Neural progenitor cell (in vitro differentiated cells): ENCODE measurements around the gene TPP1. TPM values are rescaled to one million over a fixed set of nuclear protein-coding genes. Genes with fewer than 3 reads are reported as not detected.

Source experiments
- DNase-seq: peaks from one replicate; pipeline ENCODE4 v3.0.0-alpha.2; 2016; ENCODE audit warnings: low spot score
- H2AFZ ChIP-seq: fragments of 200-600 bp; sonication (generic); replicated peaks from 2 replicates; pipeline ENCODE4 v1.6.1; 2016; ENCODE audit warnings: antibody characterized with exemption
- H3F3A ChIP-seq: fragments of 200-600 bp; sonication (generic); 2 replicates; pipeline ENCODE4 v1.6.1; 2016; ENCODE audit warnings: antibody characterized with exemption, low read depth
- H3K27ac ChIP-seq: fragments of 200-600 bp; sonication (generic); 2 replicates; pipeline ENCODE4 v1.5.1; 2016; ENCODE audit warnings: mild to moderate bottlenecking
- H3K27me3 ChIP-seq: fragments of 200-600 bp; sonication (generic); 2 replicates; pipeline ENCODE4 v1.6.1; 2016; ENCODE audit warnings: mild to moderate bottlenecking, moderate library complexity
- H3K36me3 ChIP-seq: fragments of 200-600 bp; sonication (generic); 2 replicates; pipeline ENCODE4 v1.5.1; 2016
- H3K4me1 ChIP-seq: fragments of 200-600 bp; sonication (generic); 2 replicates; pipeline ENCODE4 v1.6.1; 2016; ENCODE audit warnings: mixed run types
- H3K4me2 ChIP-seq: fragments of 200-600 bp; sonication (generic); 2 replicates; pipeline ENCODE4 v1.6.1; 2016
- H3K4me3 ChIP-seq: fragments of 200-600 bp; sonication (generic); 2 replicates; pipeline ENCODE4 v1.5.1; 2016
- H3K79me2 ChIP-seq: fragments of 200-600 bp; sonication (generic); 2 replicates; pipeline ENCODE4 v1.6.1; 2016; ENCODE audit warnings: low read depth
- H3K9ac ChIP-seq: fragments of 200-600 bp; sonication (generic); 2 replicates; pipeline ENCODE4 v1.6.1; 2016
- H3K9me3 ChIP-seq: fragments of 200-600 bp; sonication (generic); 2 replicates; pipeline ENCODE4 v1.5.1; 2016; ENCODE audit warnings: low read depth
- H4K20me1 ChIP-seq: fragments of 200-600 bp; sonication (generic); 2 replicates; pipeline ENCODE4 v1.6.1; 2016; ENCODE audit warnings: low read depth
- H3K27ac Mint-ChIP-seq: 3 replicates; pipeline ENCODE4 v1.8.0; 2021; ENCODE audit warnings: mixed read lengths
- H3K27me3 Mint-ChIP-seq: 2 replicates; pipeline ENCODE4 v1.8.0; 2022; ENCODE audit warnings: low read depth, mild to moderate bottlenecking, inconsistent platforms, moderate library complexity, mixed read lengths; ENCODE audit not compliant: insufficient read depth
- H3K36me3 Mint-ChIP-seq: 3 replicates; pipeline ENCODE4 v1.8.0; 2021; ENCODE audit warnings: mixed read lengths
- H3K4me1 Mint-ChIP-seq: 3 replicates; pipeline ENCODE4 v1.8.0; 2021; ENCODE audit warnings: mixed read lengths
- H3K4me3 Mint-ChIP-seq: 3 replicates; pipeline ENCODE4 v1.8.0; 2021; ENCODE audit warnings: mild to moderate bottlenecking, moderate library complexity, mixed read lengths
- H3K9me3 Mint-ChIP-seq: 3 replicates; pipeline ENCODE4 v1.8.0; 2020; ENCODE audit warnings: mixed read lengths
- CTCF ChIP-seq: fragments of 200-600 bp; sonication (generic); IDR thresholded peaks from 2 replicates; pipeline ENCODE4 v1.5.1; 2017; ENCODE audit warnings: antibody characterized with exemption, mild to moderate bottlenecking
- EZH2 ChIP-seq: fragments of 200-600 bp; sonication (generic); IDR thresholded peaks from 2 replicates; pipeline ENCODE4 v1.6.1; 2017; ENCODE audit warnings: antibody characterized with exemption, mild to moderate bottlenecking, moderate library complexity
- EZH2phosphoT487 ChIP-seq: fragments of 200-600 bp; sonication (generic); IDR thresholded peaks from 2 replicates; pipeline ENCODE4 v1.6.1; 2017; ENCODE audit warnings: antibody characterized with exemption
- total RNA-seq: library from RNA; depleted of rRNA; stranded (reverse); fragments of >200 nt; gene quantifications from 2 replicates; pipeline ENCODE4 v1.2.3, GENCODE V29; 2015; ENCODE audit warnings: low replicate concordance

Gene TPP1
- total RNA-seq, 1 donor from 2014 or later = 9.9 TPM

- Histone ChIP-seq H3K36me3 (peaks cover 4% of the 10 kb centered on the region), H3K4me1 (peaks cover 23% of the 10 kb centered on the region), H3K9me3 (no peaks in the 10 kb centered on the region), H2AFZ (no peak overlapping the region), H3F3A (peaks cover 37% of the 10 kb centered on the region), H3K4me2 (peak overlapping the region; percentile 59), H3K9ac (no peak overlapping the region), H4K20me1 (peaks cover 7% of the 10 kb centered on the region), H3K27ac (peak overlapping the region; percentile 87), H3K79me2 (peaks cover 76% of the 10 kb centered on the region), H3K4me3 (peak overlapping the region; percentile 13), H3K27me3 (no peaks in the 10 kb centered on the region)
- TF ChIP-seq EZH2 = no peak
- TF ChIP-seq CTCF = no peak
- TF ChIP-seq EZH2phosphoT487 = no peak
- H3K4me1 Mint-ChIP-seq = peaks cover 30% of the 10 kb centered on the region
- DNase-seq = peak; percentile 95
- H3K4me3 Mint-ChIP-seq = peak overlapping the region; percentile 72
- peaks cover 9% of the 10 kb centered on the region for H3K27me3 Mint-ChIP-seq
- peak overlapping the region; percentile 99 for H3K27ac Mint-ChIP-seq
- no peaks in the 10 kb centered on the region for H3K9me3 Mint-ChIP-seq
- peaks cover 28% of the 10 kb centered on the region for H3K36me3 Mint-ChIP-seq
Observed at GRCh38 chr11:6606471-6607189, 12.6 kb downstream of the TPP1 start.

- peak overlapping the region; percentile 89 for H3K9ac ChIP-seq
- Mint-ChIP-seq H3K9me3 (no peaks in the 10 kb centered on the region), H3K4me1 (peaks cover 21% of the 10 kb centered on the region), H3K27ac (no peak overlapping the region), H3K36me3 (peaks cover 20% of the 10 kb centered on the region), H3K4me3 (no peak overlapping the region), H3K27me3 (peaks cover 5% of the 10 kb centered on the region)
- peaks cover 64% of the 10 kb centered on the region for H3K79me2 ChIP-seq
- no peaks in the 10 kb centered on the region for H3K27me3 ChIP-seq
- no peak for DNase-seq
- H4K20me1 ChIP-seq = no peaks in the 10 kb centered on the region
- H3K4me3 ChIP-seq = peak overlapping the region; percentile 85
- H3K27ac ChIP-seq = peak overlapping the region; percentile 90
- no peak for TF ChIP-seq CTCF
- peaks cover 4% of the 10 kb centered on the region for H3K36me3 ChIP-seq
- H3K4me2 ChIP-seq = peak overlapping the region; percentile 99
- H3K4me1 ChIP-seq = peaks cover 23% of the 10 kb centered on the region
- no peak overlapping the region for H2AFZ ChIP-seq
- H3K9me3 ChIP-seq = no peaks in the 10 kb centered on the region
- H3F3A ChIP-seq = peaks cover 37% of the 10 kb centered on the region
Observed at GRCh38 chr11:6604790-6605189, 14.4 kb downstream of the TPP1 start.

- peaks cover 23% of the 10 kb centered on the region for H3K4me1 ChIP-seq
- Mint-ChIP-seq H3K27me3 (peaks cover 3% of the 10 kb centered on the region), H3K27ac (no peak overlapping the region), H3K9me3 (no peaks in the 10 kb centered on the region), H3K36me3 (peaks cover 19% of the 10 kb centered on the region), H3K4me3 (no peak overlapping the region), H3K4me1 (peaks cover 20% of the 10 kb centered on the region)
- peaks cover 4% of the 10 kb centered on the region for H3K36me3 ChIP-seq
- H3F3A ChIP-seq = peaks cover 33% of the 10 kb centered on the region
- H3K27me3 ChIP-seq = no peaks in the 10 kb centered on the region
- H3K27ac ChIP-seq = peak overlapping the region; percentile 90
- TF ChIP-seq CTCF (no peak), EZH2phosphoT487 (no peak), EZH2 (no peak)
- H3K4me3 ChIP-seq = peak overlapping the region; percentile 85
- H3K4me2 ChIP-seq = peak overlapping the region; percentile 99
- peak overlapping the region; percentile 89 for H3K9ac ChIP-seq
- H3K9me3 ChIP-seq = no peaks in the 10 kb centered on the region
- H3K79me2 ChIP-seq = peaks cover 64% of the 10 kb centered on the region
- peak overlapping the region; percentile 35 for H2AFZ ChIP-seq
- no peaks in the 10 kb centered on the region for H4K20me1 ChIP-seq
- DNase-seq = peak; percentile 67
Observed at GRCh38 chr11:6604081-6604626, 15.1 kb downstream of the TPP1 start.
